HG02981 (cell line): ENCODE measurements around the gene GALNT18.

ENCODE experiments used
- ATAC-seq: cut with Tn5 transposase; IDR thresholded peaks from one replicate; pipeline ENCODE4 v1.9.1; 2021; ENCODE audit warnings: mild to moderate bottlenecking, moderate library complexity; ENCODE audit not compliant: unreplicated experiment

Gene GALNT18

DNA sequence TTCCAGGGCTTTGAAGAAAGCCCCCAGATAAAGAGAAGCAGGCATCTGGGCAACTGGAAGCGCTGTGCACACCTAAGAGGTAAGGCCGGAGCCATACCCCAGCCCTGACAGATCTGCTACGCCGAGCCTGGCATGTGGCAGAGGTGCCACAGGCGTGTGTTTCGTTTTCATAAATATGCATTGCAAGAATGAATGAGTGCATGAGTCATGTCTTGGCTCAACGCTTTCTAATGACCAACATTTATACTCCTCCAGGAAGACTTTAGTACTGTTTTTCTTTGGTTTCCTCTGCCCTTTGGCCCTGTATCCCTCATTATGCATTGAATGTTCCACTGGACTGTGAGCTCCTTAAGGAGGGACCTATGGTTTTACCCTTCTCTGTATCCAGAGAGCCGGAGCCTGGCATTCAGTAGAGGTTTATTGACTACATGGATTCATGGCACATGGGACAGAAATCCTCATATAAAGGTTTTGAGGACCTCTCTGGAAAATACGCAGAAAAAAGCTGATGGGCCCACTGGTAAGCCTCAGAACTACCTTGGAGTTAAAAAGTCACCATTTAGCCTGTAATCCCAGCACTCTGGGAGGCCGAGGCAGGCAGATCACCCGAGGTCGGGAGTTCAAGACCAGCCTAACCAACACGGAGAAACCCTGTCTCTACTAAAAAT, 229.9 kb downstream of the GALNT18 start:
- no peak for ATAC-seq

DNA sequence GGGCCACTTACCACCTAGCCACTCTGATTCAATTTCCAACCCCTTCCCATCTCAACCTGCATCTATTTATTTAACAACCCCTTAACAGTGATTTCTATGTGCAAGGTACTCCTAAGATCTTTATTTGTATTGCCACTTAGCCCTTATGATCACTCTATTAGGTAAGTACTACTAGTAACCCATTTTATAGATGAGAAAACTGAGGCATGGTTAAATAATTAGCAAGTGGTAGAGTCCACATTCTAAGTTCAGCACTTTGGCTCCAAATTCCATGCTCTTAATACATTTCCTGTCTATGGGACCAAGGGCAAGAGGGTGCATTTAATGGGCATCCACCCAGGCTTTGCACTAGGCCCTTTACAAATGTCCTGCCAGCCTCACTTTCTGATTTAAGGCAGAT, 230.6 kb downstream of the GALNT18 start:
- no peak for ATAC-seq

DNA sequence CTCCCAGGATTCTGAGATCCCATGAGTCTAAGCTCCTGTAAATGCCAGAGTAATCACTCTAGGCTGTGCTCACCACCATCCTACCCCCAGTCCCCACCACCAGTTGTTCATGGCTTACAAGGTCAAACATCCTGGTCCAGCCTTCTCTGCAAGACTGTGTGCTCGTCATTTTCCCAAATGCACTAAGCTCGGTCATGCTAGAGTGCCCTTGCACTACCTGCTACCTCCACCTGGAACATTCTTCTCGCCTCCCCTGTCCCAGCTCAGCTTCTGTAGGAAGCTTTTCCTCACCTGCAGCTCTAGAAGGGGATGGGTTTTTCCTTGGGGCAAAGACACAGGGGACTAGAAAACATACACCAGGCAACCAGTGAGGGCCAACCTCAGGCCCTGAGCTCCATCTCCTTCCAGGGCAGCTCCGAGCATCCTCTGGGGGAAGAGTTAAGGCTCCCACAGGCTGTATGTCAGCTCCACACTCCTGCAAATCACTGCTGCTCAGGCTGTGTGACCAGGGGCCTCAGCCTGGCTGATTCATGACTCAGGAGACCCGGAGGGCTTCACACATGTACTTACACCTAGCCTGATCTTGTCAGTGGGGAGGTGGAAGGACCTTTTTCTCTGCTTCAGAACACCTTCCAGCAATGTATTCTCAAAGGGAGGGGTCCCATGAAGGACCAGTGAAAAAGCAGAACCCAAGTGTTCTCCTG, 231.6 kb downstream of the GALNT18 start:
- no peak for ATAC-seq

- no peak for ATAC-seq
These were observed 232.6 kb downstream of the GALNT18 start for GRCh38 chr11:11389238-11389637.

GRCh38 chr11:11387622-11388305, 234.0 kb downstream of the GALNT18 start:
- ATAC-seq, result no peak

- no peak for ATAC-seq
These were observed 234.6 kb downstream of the GALNT18 start for GRCh38 chr11:11387207-11387606.

GRCh38 chr11:11384829-11385228, 237.0 kb downstream of the GALNT18 start:
- ATAC-seq, result no peak

GRCh38 chr11:11383995-11384394, 237.8 kb downstream of the GALNT18 start:
- no peak for ATAC-seq

DNA sequence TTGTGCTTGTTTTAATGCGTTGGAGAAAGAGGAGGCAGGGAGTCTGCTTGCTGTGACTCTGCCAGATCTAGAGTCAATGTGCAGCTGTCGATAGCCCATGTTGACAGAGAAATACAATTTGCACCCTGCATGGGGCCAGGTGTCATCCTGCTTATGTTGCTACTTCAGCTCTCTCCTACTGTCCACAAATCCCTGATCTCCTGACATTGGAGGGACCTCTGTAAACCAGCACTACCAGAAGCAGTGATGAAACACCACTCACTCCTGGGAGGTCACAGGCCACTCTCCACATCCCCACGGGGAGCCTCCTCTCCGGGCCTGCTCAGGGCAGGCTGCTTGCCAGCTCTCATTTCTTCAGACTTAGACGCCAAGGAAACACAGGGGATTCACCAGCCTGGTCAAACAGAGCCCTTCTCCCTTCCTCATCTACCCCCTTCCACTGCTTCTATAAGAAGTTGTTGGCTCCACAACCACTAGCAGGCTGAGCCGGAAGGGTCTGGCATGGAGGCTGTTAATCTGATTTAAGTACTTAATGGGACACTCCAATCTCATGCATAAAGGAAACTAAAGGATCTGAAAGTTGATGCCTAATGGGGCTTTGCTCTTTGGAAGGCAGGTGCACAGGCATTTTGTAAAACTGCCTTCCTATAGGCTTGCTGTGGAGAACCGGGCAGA, 238.8 kb downstream of the GALNT18 start:
- ATAC-seq, result no peak

DNA sequence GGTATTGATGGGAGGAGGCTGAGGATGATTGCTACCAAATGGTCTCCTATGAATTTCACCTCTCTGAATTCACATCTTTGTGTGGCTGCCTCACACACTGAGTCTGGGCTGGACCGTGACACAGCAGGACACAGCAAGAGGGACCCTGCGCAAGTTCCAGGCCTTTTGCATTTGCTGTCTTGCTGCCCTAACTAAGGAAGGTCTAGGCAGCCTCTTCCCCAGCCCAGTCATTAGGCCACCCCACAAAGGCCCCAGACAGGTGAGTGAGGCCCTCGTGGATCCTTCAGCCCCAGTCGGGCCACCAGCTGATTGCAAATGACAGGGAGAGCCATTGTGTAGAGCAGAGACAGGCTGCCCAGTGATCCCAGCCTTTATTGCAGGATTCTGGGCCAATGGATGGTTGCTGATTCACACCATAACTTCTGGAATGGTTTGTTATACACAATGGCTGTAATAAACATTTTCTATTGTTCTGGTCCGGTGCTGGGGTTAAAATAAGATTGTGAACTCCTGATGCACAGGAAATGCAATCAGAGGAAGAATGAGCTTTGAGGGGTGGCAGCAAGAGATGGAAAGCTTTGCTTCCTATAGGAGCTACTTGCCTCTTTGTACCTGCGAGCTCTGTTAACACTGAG, 240.2 kb downstream of the GALNT18 start:
- no peak for ATAC-seq

DNA sequence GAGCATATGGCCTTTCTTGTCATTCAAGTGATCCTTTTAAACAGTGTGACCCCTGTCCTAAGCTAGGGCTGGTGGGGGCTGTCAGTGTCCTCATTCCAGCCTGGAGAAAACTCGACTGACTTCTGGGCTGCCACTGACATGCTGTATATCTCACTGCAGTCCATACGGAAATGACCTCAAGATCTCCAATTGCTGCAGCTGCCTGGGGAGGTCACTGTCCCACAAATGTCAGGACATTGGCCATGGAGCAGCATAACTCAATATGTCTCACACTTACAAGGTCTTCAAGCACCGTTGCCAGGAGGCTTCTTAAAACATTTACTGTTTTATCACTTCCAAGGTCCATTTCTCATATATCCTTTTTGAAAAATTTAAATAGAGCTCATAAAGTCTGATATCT, 240.9 kb downstream of the GALNT18 start:
- ATAC-seq, result no peak

DNA sequence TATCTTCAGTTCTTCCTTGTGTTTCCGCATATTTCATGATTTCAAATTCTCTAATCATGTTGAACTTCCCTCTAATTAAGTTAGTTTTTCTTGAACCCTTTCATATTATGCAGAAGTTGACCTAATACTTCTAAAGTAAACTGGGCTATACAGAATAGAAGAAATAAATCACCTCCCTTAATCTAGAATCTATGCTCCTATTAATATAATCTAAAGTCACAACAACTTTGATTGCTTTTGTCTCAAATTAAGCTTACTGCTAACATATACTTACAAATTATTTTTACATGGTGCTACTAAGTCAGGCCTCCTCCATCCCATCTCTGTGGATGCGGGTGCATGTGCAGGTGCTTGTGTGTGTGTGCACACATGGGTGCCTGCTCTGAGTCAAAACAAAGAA, 241.5 kb downstream of the GALNT18 start:
- no peak for ATAC-seq

DNA sequence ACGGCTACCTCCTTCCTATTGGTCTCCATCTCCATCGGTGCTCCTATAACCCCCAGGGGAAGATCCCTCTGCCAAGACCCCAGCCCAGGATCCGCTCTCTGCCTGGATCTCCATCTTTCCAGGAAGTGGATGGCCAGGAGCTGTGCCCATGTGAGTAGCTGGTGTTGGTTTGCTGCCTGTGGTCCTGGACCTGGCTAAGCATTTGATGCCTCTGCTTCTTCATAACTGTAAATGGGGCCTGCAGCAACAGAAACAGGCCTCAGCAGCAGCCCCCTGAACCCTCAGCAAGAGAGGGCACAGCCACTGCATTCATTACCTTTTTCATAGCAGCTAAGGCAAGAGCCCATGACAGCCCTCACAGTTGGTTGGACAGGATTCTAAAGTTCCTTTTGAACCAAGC, 242.1 kb downstream of the GALNT18 start:
- no peak for ATAC-seq

GRCh38 chr11:11378184-11378940, 243.4 kb downstream of the GALNT18 start:
- no peak for ATAC-seq

DNA sequence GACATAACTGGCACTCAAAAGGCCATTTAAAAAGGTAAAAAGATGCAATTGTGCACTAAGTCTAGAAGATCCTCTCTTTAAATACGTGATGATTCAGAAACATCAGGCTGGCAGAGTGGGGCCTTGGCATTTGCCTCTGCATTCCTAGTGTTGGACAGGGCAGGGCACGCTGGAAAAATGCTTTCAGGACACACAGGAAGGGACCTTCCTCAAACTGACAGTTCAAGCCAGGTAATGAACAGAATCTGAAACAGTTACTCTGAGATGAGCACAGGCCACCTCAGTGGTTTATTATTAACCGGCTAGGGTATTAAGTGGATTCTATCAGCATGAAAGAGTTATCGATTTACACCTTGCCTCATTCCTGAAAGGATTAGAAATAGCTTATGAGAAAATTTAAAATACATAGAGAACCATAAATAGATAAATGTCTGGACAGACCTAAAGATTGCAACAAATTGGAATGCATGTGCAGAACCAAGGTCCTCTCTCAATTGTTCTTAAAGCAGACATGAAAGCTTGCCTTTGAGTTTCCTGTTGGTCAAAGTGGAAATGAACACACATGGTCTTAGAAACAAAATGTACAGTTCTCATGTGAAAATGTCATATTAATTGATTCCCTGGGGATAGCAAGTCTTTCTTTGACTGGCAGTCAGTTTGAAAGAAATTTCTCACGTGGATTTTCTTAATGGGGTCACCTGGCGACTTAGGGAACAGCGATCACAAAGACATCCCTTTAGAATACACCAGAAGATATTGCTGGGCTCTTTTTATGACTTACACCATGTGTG, 247.3 kb downstream of the GALNT18 start:
- peak; percentile 67 for ATAC-seq

GRCh38 chr11:11373934-11374333, 247.9 kb downstream of the GALNT18 start:
- ATAC-seq, result no peak

- no peak for ATAC-seq
These were observed 249.3 kb downstream of the GALNT18 start for GRCh38 chr11:11372461-11372860.

GRCh38 chr11:11370962-11371303, 250.9 kb downstream of the GALNT18 start:
- ATAC-seq, result no peak

DNA sequence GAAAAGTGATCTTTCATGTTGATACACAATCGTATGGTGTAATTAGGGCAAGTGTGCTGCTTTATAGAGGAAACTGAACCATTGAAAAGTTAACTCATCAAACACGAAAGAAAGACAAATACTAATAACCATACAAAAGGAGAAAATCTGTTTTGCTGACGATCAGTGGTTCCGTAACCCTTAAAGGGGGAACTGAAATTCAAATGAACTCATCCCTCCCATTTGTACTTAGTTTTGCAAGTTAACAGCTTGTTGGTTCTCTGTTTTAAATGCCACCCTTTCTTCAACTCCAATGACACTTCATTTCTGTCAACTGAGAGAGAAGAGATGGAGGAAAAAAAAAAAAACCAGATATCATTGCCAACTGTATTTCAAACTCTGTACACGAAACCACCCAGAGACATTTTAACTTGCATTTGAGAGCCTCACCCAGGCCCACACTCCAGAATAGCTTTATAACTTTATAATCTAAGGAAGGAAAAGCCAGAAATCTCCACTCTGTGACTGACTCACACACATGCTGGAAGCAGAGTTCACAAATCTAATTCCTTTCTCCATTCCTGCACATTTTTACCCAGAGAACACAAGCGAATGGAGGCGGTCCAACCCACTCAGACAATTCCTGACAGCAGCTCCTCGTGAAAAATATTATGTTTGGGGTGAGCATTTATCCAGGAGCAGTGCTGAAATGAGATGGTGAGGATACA, 251.4 kb downstream of the GALNT18 start:
- ATAC-seq, result no peak
